OCI-LY1 (cell line): Measurements from ENCODE around the gene MAP3K7CL.

ENCODE experiments used
- H2AFZ ChIP-seq: fragments of 200-600 bp; sonication (generic), shearing (Covaris generic); 2 replicates; pipeline ENCODE4 v1.6.0; 2014; ENCODE audit warnings: antibody characterized with exemption, mild to moderate bottlenecking, low read length
- H3F3A ChIP-seq: fragments of 200-600 bp; sonication (generic), shearing (Covaris generic); 2 replicates; pipeline ENCODE4 v1.6.0; 2014; ENCODE audit warnings: mild to moderate bottlenecking, antibody characterized with exemption, low read length, moderate library complexity; ENCODE audit not compliant: insufficient read depth
- H3K27ac ChIP-seq: fragments of 200-600 bp; sonication (generic); 2 replicates; pipeline ENCODE4 v1.5.1; 2014; ENCODE audit warnings: low read length, mixed run types, mild to moderate bottlenecking, low read depth; ENCODE audit not compliant: poor library complexity, severe bottlenecking
- H3K27me3 ChIP-seq: fragments of 200-600 bp; sonication (generic); 2 replicates; pipeline ENCODE4 v1.6.0; 2014; ENCODE audit warnings: antibody characterized with exemption, mild to moderate bottlenecking, low read length, moderate library complexity; ENCODE audit not compliant: insufficient read depth
- H3K36me3 ChIP-seq: fragments of 200-600 bp; sonication (generic); 2 replicates; pipeline ENCODE4 v1.6.1; 2014; ENCODE audit warnings: mild to moderate bottlenecking, antibody characterized with exemption, low read length, moderate library complexity, mixed read lengths; ENCODE audit not compliant: insufficient read depth
- H3K4me1 ChIP-seq: fragments of 200-600 bp; sonication (generic); 2 replicates; pipeline ENCODE4 v1.5.1; 2014; ENCODE audit warnings: mild to moderate bottlenecking, low read length, moderate library complexity; ENCODE audit not compliant: insufficient read depth, severe bottlenecking
- H3K4me2 ChIP-seq: fragments of 200-600 bp; sonication (generic), shearing (Covaris generic); 2 replicates; pipeline ENCODE4 v1.6.1; 2014; ENCODE audit warnings: low read length
- H3K4me3 ChIP-seq: fragments of 200-600 bp; sonication (generic); 2 replicates; pipeline ENCODE4 v1.5.1; 2014; ENCODE audit warnings: low read length, low read depth, mild to moderate bottlenecking, mixed read lengths; ENCODE audit not compliant: poor library complexity, severe bottlenecking
- H3K79me2 ChIP-seq: fragments of 200-600 bp; shearing (Covaris generic); 2 replicates; pipeline ENCODE4 v1.6.1; 2016; ENCODE audit warnings: mixed run types, low read length, mixed read lengths; ENCODE audit not compliant: insufficient read depth
- H3K9ac ChIP-seq: fragments of 200-600 bp; sonication (generic), shearing (Covaris generic); 2 replicates; pipeline ENCODE4 v1.6.1; 2014; ENCODE audit warnings: mild to moderate bottlenecking, low read length, mixed read lengths
- H3K9me2 ChIP-seq: fragments of 200-600 bp; sonication (generic), shearing (Covaris generic); 2 replicates; pipeline ENCODE4 v1.6.1; 2014; ENCODE audit warnings: low read depth, mild to moderate bottlenecking, low read length, mixed read lengths
- H3K9me3 ChIP-seq: fragments of 200-600 bp; shearing (Covaris generic); 2 replicates; pipeline ENCODE4 v1.6.1; 2014; ENCODE audit warnings: low read length, mixed read lengths
- H4K20me1 ChIP-seq: fragments of 200-600 bp; sonication (generic), shearing (Covaris generic); 2 replicates; pipeline ENCODE4 v1.6.0; 2016; ENCODE audit warnings: mild to moderate bottlenecking, low read length; ENCODE audit not compliant: insufficient read depth
- EZH2 ChIP-seq: fragments of 200-600 bp; sonication (generic), shearing (Covaris generic); IDR thresholded peaks from 2 replicates; pipeline ENCODE4 v1.8.0; 2017; ENCODE audit warnings: borderline replicate concordance, mixed run types, mild to moderate bottlenecking, antibody characterized with exemption, low read length, moderate library complexity, mixed read lengths
- TF ChIP-seq, protein P1 (sequence below): fragments of 200-600 bp; sonication (generic), shearing (Covaris generic); IDR thresholded peaks from 2 replicates; pipeline ENCODE4 v1.5.1; 2017; ENCODE audit warnings: mild to moderate bottlenecking, antibody characterized with exemption, low read length, moderate library complexity, mixed read lengths

MAP3K7CL gene

DNA sequence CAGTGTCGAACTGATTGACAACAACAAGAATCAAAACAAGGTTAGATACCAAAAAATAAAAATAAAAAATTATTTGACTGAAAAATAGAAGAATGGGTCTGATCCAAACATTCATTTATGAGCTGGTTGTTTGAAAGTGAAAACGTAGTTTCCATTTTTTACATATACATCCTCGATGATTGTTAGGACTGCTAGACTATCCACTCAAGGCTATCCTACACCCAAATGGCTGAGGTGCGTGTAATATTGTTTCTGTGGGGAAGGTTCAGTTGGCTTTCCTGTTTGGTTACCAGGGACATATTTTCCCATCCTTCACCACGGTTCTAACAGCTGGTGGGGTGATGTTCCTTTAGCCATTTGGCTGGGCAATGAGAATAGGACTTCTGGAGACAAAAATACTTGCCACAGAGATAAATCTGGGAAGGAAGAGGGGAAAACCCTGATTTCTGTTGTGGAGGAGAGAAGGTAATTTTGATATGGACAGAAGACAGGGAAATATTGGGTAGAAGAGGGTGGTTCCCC, 66.3 kb downstream of the MAP3K7CL start:
- Histone ChIP-seq H3K4me1 (peaks cover 23% of the 10 kb centered on the region), H4K20me1 (no peaks in the 10 kb centered on the region), H3K4me3 (peak overlapping the region; percentile 13), H3K36me3 (no peaks in the 10 kb centered on the region; the same call in 1 of the 2 replicates), H3K9me3 (peaks cover 9% of the 10 kb centered on the region), H2AFZ (no peak overlapping the region), H3K9me2 (no peaks in the 10 kb centered on the region; the same call in 1 of the 2 replicates), H3K79me2 (no peaks in the 10 kb centered on the region), H3K27me3 (no peaks in the 10 kb centered on the region; the same call in 1 of the 2 replicates), H3F3A (no peaks in the 10 kb centered on the region), H3K4me2 (peak overlapping the region; percentile 45; the same call in 1 of the 2 replicates), H3K27ac (no peak overlapping the region), H3K9ac (no peak overlapping the region)
- no peak for TF ChIP-seq EZH2
- TF ChIP-seq, protein P1, sequence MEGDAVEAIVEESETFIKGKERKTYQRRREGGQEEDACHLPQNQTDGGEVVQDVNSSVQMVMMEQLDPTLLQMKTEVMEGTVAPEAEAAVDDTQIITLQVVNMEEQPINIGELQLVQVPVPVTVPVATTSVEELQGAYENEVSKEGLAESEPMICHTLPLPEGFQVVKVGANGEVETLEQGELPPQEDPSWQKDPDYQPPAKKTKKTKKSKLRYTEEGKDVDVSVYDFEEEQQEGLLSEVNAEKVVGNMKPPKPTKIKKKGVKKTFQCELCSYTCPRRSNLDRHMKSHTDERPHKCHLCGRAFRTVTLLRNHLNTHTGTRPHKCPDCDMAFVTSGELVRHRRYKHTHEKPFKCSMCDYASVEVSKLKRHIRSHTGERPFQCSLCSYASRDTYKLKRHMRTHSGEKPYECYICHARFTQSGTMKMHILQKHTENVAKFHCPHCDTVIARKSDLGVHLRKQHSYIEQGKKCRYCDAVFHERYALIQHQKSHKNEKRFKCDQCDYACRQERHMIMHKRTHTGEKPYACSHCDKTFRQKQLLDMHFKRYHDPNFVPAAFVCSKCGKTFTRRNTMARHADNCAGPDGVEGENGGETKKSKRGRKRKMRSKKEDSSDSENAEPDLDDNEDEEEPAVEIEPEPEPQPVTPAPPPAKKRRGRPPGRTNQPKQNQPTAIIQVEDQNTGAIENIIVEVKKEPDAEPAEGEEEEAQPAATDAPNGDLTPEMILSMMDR: no peak

DNA sequence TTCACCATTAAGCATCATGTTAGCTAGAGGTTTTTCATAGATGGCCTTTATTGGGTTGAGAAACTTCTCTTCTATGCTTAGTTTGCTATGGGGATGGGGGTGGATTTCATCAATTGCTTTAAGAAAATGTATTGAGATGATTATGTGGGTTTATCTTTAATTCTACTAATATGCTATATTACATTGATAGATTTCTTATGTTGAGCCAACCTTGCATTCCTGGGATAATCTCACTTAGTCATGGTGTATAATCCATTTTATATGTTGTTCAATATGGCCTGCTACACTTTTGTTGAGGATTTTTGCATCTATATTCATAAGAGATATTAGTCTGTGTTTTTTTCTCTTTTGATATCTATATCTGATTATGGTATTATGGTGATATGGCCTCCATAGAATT, 70.7 kb downstream of the MAP3K7CL start:
- Histone ChIP-seq H3K4me2 (no peak overlapping the region), H3K27me3 (no peaks in the 10 kb centered on the region; the same call in 1 of the 2 replicates), H3F3A (no peaks in the 10 kb centered on the region), H3K36me3 (no peaks in the 10 kb centered on the region; the same call in 1 of the 2 replicates), H3K4me3 (no peak overlapping the region), H3K9ac (no peak overlapping the region), H3K27ac (no peak overlapping the region), H3K9me3 (peaks cover 11% of the 10 kb centered on the region), H2AFZ (no peak overlapping the region), H3K4me1 (peaks cover 6% of the 10 kb centered on the region), H3K9me2 (no peaks in the 10 kb centered on the region; the same call in 1 of the 2 replicates), H3K79me2 (no peaks in the 10 kb centered on the region), H4K20me1 (no peaks in the 10 kb centered on the region)
- no peak for TF ChIP-seq EZH2
- TF ChIP-seq, protein P1: no peak

DNA sequence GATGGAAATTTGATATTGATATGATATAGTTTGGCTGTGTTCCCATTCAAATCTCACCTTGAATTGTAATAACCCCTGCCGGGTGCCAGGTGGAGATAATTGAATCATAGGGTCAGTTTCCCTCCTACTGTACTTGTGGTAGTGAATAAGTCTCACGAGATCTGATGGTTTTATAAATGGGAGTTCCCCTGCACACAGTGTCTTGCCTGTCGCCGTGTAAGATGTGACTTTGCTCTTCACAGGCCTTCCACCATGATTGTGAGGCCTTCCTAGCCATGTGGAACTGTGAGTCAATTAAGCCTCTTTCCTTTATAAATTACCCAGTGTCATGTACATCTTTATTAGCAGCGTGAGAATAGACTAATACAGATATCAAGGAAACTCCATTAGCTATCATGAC, 74.6 kb downstream of the MAP3K7CL start:
- Histone ChIP-seq H3K4me2 (no peak overlapping the region), H3K4me1 (no peaks in the 10 kb centered on the region), H3F3A (no peaks in the 10 kb centered on the region), H3K9me3 (peaks cover 11% of the 10 kb centered on the region), H3K27me3 (no peaks in the 10 kb centered on the region; the same call in 1 of the 2 replicates), H2AFZ (no peak overlapping the region), H4K20me1 (no peaks in the 10 kb centered on the region), H3K79me2 (no peaks in the 10 kb centered on the region), H3K9ac (no peak overlapping the region), H3K9me2 (no peaks in the 10 kb centered on the region; the same call in 1 of the 2 replicates), H3K36me3 (no peaks in the 10 kb centered on the region; the same call in 1 of the 2 replicates), H3K27ac (no peak overlapping the region), H3K4me3 (no peak overlapping the region)
- TF ChIP-seq, protein P1: no peak
- TF ChIP-seq EZH2: no peak
